LNCAP (cell line): ENCODE results near the gene CLEC4A.

ENCODE experiments used
- CTCF ChIP-seq: fragments of 450-650 bp; IDR thresholded peaks from 2 replicates; pipeline ENCODE4 v1.5.1; 2017; ENCODE audit warnings: mild to moderate bottlenecking

The CLEC4A gene

GRCh38 chr12:8123124-8123912, at the start of gene CLEC4A:
CLEC4A (plus strand) TSS chr12:8123617; CDS start chr12:8123879, 262 bp downstream.
- TF ChIP-seq CTCF: no peak

- no peak for TF ChIP-seq CTCF
Observed at GRCh38 chr12:8075935-8076334, 47.5 kb upstream of the CLEC4A start.

- TF ChIP-seq CTCF: no peak
Observed at GRCh38 chr12:8076366-8076765, 47.1 kb upstream of the CLEC4A start.

GRCh38 chr12:8077207-8077606, 46.2 kb upstream of the CLEC4A start:
- TF ChIP-seq CTCF: no peak

- TF ChIP-seq CTCF: peak; percentile 46
Observed at GRCh38 chr12:8078398-8078797, 45.0 kb upstream of the CLEC4A start.

GRCh38 chr12:8078916-8079315, 44.5 kb upstream of the CLEC4A start:
- TF ChIP-seq CTCF: no peak

GRCh38 chr12:8080120-8080519, 43.3 kb upstream of the CLEC4A start:
- TF ChIP-seq CTCF: no peak
